ENCODE measurements around the gene PRR5L.

The PRR5L gene

GRCh38 chr11:36380296-36381014, 84.4 kb downstream of the PRR5L start:
- no peak for DNase-seq

GRCh38 chr11:36381015-36381360, 84.9 kb downstream of the PRR5L start:
- no peak for DNase-seq

GRCh38 chr11:36383195-36383594, 87.1 kb downstream of the PRR5L start:
- DNase-seq = no peak

- no peak for DNase-seq
These were observed 89.3 kb downstream of the PRR5L start for GRCh38 chr11:36385121-36385970.

- no peak for DNase-seq
These were observed 90.3 kb downstream of the PRR5L start for GRCh38 chr11:36386411-36386810.

- DNase-seq = no peak
These were observed 92.0 kb downstream of the PRR5L start for GRCh38 chr11:36388071-36388470.

- no peak for DNase-seq
These were observed 92.9 kb downstream of the PRR5L start for GRCh38 chr11:36388951-36389350.

GRCh38 chr11:36389811-36390210, 93.7 kb downstream of the PRR5L start:
- DNase-seq = no peak

GRCh38 chr11:36390963-36391471, 94.9 kb downstream of the PRR5L start:
- no peak for DNase-seq

- DNase-seq = no peak
These were observed 96.1 kb downstream of the PRR5L start for GRCh38 chr11:36392196-36392595.

- DNase-seq = no peak
These were observed 98.0 kb downstream of the PRR5L start for GRCh38 chr11:36394056-36394455.

GRCh38 chr11:36394926-36395325, 98.8 kb downstream of the PRR5L start:
- DNase-seq = no peak

- DNase-seq = no peak
These were observed 100.1 kb downstream of the PRR5L start for GRCh38 chr11:36395978-36396736.

GRCh38 chr11:36398231-36398953, 102.3 kb downstream of the PRR5L start:
- DNase-seq = no peak

- no peak for DNase-seq
These were observed 103.1 kb downstream of the PRR5L start for GRCh38 chr11:36399236-36399635.

GRCh38 chr11:36399745-36400144, 103.7 kb downstream of the PRR5L start:
- no peak for DNase-seq

GRCh38 chr11:36400766-36401455, 104.8 kb downstream of the PRR5L start:
- DNase-seq = no peak

GRCh38 chr11:36402568-36403170, 106.6 kb downstream of the PRR5L start:
- no peak for DNase-seq

GRCh38 chr11:36403661-36404060, 107.6 kb downstream of the PRR5L start:
- no peak for DNase-seq

GRCh38 chr11:36404831-36405230, 108.7 kb downstream of the PRR5L start:
- no peak for DNase-seq

GRCh38 chr11:36405585-36406367, 109.7 kb downstream of the PRR5L start:
- DNase-seq = no peak

Measured in SHP77 treated with DMSO at 0.1 percent for 48 hours (cell line).